NCI-H345 treated with DMSO at 0.1 percent for 48 hours (cell line): ENCODE measurements around the gene OGDH.
"Not testable (repeated sequence)": the region's sequence is repeated elsewhere in the genome, so short reads cannot be mapped to it uniquely, and the experiment has no call there.

ENCODE experiments used
- DNase-seq: peaks from one replicate; lab custom pipeline; 2025; ENCODE audit not compliant: unreplicated experiment; lab: John Stamatoyannopoulos, UW

OGDH gene

DNA sequence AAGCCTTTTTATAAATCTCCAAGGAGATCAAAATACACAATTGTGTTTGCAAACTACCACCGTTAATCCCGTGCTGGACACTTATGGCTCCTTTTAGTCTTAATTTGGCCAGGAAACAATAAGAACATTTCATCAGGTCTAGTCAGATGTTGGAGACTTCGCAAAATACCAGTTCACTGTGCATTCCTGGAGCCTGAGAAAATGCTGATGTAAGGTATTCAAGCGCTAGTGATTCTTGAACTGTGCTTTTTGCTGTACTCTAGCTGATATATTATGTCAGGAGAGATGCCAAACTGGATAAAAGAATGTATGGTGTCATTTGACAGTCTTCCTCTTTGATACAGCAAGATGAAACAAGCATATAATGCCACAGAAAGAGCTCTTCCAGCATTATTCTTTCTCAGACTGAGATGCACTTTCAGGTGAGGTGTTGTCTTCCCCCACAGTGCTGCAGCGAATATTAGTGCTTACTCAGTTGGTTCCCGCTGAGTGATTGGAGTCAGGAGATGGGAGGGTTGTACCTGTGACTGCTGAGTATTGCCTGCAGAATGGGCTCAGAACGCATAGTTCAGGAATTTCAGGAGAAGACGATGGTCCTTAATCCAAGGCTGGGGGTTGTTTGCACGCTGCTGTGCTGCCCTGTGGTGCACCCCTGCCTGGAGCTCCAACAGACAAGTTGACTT lies 59.2 kb downstream of the OGDH start:
- no peak for DNase-seq

DNA sequence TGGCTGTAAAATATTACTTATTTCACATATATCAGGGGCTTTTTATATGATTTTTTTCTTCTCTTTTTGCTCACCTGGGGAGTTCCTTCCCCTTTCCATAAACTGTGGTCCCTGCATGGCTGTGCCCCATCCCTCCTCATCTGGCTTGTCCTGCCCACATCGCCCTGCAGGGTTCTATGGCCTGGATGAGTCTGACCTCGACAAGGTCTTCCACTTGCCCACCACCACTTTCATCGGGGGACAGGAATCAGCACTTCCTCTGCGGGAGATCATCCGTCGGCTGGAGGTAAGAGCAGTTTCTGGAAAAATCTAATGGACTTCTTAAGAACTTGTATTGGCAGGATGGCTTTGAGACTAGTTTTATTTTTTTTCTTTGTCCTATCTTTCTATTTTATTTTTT lies 60.1 kb downstream of the OGDH start:
- no peak for DNase-seq

DNA sequence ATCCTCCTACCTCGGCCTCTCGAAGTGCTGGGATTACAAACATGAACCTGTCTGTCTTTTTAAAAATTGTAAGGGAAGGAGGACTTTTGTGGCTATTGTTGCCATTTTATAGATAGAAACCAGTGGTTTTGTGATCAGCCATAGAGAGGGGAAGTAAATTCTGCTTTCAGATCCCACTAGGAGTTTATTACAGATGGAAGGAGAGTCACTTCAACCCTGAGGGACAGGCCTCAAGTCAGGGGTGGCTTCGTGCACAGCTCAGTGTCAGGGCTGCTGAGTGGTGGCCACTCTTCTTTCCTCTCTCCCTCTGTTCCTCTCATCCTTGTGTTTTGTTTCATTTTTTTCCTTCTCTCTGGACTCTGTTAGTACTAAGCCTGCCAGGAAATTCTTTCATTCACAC lies 60.8 kb downstream of the OGDH start:
- DNase-seq, result no peak

DNA sequence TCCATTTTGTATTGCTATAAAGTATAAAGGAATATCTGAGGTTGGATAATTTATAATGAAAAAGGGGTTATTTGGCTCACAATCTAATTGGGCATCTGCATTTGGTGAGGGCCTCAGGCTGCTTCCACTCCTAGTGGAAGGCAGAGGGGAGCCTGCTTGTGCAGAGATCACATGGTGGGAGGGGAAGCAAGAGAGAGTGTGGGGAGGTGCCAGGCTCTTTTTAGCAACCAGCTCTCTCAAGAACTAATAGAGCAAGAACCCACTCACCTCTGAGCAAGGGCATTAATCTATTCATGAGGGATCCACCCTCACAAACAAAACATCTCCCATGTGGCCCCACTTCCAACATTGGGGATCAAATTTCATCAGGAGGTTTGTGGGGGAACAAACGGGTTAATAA lies 64.6 kb downstream of the OGDH start:
- DNase-seq, result no peak

DNA sequence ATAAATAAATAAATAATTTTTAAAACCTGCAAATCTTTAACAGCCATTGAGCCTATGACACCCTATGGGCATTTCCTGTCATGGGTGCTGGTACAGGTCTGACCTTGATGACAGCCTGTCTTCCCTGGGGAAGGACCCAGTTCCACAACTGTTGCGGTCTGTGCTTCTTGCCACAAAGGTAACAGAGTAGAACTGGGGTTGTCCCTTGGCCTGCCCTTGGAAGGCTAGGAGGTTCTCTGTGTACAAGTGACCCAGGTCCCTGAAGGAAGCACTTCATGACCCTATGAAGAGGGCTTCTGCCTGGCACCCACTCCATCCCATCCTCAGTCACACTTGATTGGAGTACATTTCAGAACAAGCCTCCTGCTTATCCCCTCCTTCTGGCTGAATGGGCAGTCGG lies 66.9 kb downstream of the OGDH start:
- DNase-seq, result no peak

DNA sequence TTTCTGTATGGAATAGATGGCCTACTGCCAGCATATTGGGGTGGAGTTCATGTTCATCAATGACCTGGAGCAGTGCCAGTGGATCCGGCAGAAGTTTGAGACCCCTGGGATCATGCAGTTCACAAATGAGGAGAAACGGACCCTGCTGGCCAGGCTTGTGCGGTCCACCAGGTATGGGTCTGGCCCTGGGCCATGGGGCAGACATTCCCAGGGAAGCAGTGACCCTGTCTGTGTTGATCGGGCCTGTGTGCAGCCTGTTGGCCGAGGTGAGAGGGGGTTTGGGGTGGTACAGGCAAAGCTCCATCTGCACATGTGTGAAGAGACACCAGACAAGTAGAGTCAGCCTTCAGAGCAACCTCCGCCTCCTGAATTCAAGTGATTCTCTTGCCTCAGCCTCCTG lies 67.3 kb downstream of the OGDH start:
- DNase-seq, result no peak

DNA sequence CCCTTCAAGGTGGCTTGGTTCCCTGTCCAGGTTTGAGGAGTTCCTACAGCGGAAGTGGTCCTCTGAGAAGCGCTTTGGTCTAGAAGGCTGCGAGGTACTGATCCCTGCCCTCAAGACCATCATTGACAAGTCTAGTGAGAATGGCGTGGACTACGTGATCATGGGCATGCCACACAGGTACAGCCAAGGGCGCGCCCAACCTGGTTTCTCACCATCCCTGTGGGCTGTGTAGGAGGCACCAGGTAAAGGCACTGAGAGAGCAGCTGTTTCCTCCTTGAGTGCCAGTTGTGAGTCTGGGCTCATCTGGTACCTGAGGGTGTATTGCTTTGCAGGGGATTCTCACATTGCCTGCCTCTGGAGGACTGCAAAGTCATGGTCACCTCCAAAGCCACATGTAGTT lies 68.0 kb downstream of the OGDH start:
- DNase-seq, result no peak

DNA sequence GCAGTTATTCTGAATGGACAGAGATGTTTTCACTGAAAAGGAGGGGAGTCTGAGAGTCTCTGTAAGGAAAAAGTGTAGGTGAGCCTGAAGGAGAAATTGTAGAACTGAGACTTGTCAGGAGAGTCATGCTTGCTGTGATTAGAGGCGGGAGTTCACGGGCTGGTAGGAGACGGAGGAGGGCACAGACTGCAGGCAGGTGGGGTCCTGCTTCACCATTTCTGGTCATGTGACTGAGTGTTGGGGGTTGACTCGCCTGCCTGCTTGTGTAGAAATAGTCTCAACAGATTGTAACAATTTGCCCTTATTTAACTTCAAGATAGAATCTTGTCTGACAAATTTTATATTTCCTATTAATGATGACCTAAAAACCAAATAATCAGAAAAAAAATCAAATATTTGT lies 70.3 kb downstream of the OGDH start:
- DNase-seq, result no peak

DNA sequence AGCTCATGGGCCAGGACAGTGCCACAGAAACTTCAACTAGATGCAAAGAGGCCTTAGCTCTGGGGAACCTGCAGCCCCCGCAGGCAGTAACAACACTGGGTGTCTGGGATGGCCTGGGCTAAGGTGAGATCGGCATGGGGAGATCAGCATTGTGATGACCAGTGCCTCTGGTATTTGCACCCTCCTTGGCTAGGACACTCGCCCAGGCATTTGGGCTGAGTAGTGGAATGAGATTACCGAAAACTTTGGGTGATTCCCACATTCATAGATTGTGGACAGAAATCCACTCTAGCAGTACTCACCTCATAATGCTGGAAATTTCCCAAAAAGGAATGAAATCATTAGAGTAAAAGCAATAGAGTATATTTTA lies 71.7 kb downstream of the OGDH start:
- no peak for DNase-seq

DNA sequence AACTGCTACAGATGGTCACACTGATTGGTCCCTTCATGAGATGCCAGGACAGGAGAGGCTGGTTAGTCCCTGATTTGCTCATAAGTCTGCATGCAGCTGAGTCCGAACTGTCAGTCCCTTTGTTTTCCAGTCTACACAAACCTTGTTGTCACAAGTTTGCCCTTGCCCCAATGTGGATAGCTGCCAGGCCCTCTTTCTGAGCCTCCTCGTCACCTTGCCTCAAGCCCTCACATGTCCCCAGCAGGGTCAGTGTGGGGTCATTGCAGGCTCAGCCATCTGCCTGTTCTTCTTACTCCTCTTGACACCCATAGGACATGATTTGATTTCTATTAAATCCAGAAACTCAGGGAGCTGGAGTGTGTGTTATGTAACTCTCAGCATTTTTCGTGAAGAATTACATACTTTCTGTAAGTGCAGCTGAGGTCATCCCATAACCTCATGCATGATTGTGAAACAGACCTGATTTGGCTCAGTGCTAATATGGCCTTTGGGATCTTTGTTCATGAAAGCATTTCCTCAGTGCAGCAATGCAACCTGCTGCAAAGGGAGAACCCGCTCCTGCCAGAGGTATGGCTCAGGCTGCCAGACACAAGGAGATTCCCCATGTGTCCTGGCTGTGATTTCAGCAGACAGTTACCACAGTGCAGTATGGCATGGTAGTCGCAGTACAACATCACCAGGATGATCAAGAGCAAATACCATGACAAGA lies 72.2 kb downstream of the OGDH start:
- DNase-seq, result no peak

DNA sequence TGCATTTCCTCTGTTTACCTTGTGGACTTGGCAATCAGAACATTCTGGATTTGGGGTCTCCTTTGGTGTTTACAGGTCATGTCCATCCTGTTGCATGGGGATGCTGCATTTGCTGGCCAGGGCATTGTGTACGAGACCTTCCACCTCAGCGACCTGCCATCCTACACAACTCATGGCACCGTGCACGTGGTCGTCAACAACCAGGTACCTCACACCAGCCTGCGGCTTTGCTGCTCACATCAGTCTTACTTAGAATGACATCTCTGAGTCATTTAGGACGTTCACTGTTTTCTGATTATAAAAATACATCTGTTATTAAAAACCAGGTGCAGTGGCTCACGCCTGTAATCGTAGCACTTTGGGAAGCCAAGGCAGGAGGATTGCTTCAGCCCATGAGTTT lies 75.2 kb downstream of the OGDH start:
- DNase-seq, result no peak

DNA sequence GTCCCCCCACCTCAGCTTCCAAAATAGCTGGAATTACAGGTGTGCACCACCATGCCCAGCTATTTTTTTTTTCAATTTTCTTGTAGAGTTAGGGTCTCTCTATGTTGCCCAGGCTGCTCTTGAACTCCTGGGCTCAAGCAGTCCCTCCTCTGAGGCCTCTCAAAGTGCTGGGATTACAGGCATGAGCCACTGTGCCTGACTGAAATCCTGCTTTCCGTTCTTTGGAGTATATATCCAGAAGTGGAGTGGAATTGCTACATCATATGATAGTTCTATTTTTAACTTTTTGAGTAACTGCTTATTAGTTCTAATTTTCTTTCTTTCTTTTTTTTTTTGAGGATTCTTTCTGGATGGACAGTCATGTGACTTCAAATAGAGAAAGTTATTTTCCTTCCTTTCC lies 79.3 kb downstream of the OGDH start:
- no peak for DNase-seq

DNA sequence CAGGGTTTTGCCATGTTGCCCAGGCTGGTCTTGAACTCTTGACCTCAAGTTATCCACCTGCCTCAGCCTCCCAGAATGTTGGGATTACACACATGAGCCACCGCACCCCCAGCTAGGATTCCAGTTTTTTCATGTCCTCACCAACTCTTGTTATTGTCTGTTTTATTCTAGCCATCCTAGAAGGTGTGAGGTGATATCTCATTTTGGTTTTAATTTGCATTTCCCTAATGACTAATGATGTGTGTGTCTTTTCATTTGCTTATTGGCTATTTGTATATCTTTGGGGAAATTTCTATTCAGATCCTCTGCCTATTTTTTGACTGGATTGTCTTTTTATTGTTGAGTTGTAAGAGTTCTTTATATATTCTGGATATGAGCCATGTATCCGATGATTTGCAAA lies 83.0 kb downstream of the OGDH start:
- DNase-seq, result no peak

DNA sequence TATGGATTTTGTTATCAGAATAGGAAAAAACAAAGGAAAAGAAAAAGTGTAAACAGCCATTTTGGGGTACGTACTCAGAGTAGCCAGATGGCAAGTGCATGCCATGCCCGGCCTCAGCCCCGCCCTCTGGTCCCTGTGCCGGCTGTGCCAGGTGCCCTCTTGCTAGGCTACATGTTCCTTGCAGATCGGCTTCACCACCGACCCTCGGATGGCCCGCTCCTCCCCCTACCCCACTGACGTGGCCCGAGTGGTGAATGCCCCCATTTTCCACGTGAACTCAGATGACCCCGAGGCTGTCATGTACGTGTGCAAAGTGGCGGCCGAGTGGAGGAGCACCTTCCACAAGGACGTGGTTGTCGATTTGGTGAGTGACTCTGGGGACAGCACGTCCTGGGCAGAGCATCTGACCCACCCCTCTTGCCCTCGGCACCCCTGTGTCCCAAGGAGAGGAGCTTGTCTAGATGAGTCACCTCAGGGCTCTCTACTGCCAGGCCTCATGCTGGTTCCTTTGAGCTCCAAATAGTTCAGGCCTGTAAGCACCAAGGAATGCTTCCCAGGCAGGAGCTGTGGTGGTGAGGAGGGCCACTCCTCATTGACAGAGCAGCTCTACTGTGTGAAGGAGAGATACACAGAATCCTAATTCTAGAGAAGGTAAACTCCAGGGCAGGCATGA lies 87.3 kb downstream of the OGDH start:
- no peak for DNase-seq

DNA sequence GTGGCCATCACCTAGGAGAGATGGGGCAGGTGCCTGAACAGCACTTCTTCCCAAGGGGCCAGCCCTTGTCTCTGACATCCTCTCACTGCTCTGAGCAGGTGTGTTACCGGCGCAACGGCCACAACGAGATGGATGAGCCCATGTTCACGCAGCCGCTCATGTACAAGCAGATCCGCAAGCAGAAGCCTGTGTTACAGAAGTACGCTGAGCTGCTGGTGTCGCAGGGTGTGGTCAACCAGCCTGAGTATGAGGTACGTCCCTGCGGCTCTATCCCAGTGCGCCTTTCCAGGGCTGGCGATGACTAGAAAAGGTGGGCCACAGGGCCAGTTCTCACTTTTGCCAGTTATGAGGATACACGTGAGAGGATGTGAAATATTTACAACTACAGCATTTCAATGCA lies 87.9 kb downstream of the OGDH start:
- no peak for DNase-seq

DNA sequence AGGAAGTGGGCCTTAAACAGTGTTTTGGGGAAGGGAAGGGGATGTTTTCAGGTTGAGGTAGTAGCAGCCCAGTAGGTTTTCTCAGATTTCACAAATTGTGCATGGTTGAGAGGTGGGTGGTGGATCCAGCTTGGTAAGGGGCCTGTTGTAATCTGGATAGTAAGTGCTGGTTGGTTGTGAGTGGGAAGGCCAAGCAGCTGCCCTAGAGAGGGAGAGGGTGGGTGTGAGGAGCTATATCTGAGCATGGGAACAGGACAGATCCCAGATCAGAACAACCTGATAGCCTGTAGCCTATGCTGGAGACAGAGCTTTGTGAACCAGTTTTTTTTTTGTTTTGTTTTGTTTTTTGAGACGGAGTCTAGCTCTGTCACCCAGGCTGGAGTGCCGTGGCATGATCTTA lies 88.3 kb downstream of the OGDH start:
- no peak for DNase-seq

DNA sequence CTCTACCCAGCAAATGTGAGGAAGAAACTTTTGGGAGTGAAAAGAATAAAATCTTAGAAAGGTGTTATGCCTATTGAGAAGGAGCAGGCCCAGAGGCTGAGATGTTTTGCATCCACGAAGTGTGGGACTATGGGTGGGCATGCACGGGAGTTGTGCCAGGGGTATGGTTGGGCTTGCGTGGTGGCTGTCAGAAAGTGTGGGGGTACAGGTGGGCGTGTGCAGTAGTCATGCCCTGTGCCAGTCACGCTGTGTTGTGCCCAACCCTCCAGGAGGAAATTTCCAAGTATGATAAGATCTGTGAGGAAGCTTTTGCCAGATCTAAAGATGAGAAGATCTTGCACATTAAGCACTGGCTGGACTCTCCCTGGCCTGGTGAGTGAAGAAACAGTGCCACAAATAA lies 89.3 kb downstream of the OGDH start:
- DNase-seq, result no peak

DNA sequence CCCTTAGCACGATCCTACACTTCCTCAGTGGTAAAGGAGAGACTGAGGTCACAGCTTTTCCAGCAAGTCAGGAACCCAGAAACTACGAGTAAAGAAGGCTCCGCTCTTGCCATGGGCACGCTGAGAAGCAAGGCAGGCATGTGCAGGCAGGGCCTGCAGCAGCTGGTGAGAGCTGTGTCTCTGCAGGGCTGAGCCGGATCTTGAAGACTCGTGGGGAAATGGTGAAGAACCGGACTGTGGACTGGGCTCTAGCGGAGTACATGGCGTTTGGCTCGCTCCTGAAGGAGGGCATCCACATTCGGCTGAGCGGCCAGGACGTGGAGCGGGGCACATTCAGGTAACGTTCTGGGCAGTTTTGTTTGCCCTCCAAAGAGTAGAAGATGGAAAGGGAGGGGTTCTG lies 90.3 kb downstream of the OGDH start:
- DNase-seq, result no peak

DNA sequence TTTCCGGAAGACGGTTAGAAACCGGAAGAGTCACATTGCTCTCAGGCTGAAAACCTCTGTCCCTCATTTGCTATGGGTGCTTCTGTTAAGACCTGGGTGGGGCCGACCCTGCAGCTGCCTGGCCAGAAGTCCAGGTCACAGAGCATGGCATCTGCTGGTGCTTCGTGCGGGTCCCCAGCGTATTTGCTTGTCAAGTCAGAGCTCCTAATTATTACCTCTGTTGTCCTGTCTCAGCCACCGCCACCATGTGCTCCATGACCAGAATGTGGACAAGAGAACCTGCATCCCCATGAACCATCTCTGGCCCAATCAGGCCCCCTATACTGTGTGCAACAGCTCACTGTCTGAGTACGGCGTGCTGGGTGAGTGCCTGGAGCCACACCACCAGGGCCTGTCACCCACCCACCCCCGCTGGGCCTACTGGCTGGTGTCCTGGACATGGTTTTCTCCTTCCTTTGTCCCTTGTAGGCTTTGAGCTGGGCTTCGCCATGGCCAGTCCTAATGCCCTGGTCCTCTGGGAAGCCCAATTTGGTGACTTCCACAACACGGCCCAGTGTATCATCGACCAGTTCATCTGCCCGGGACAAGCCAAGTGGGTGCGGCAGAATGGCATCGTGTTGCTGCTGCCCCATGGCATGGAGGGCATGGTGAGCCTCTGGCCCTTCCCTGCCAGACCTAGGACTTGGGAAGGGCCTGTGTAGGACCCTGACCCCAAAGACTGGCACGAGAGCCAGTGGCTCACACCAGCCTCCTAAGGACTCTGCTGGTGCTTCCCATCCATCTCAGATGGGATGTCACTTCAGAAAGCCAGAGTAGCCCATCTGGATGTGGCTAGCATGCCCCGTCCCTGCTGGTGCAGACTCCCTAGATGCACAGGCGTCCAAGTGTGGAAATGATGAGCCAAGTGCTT lies 91.0 kb downstream of the OGDH start:
- DNase-seq, result no peak

DNA sequence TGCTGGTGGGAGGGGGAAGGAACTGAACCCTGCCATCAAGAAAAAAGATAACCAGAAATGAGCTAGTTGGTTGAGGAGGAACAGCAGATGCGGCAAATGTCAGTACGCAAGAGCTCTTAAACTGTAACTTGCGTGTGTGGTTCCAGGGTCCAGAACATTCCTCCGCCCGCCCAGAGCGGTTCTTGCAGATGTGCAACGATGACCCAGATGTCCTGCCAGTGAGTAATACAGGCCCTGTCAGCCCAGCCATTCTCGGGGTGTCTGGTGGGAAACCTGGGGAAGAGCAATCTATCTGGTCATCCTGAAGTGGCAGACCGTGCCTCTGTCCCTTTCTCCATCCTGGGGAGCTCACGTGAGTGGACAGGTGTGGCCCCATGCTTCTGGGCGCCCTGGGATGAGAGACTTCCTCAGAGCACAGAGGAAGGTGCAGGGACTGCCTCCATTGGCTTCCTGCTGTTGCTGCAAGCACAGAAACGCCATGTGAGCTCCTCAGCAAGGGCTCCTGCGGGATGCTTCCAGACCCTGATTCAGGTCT lies 91.7 kb downstream of the OGDH start:
- DNase-seq, result no peak

DNA sequence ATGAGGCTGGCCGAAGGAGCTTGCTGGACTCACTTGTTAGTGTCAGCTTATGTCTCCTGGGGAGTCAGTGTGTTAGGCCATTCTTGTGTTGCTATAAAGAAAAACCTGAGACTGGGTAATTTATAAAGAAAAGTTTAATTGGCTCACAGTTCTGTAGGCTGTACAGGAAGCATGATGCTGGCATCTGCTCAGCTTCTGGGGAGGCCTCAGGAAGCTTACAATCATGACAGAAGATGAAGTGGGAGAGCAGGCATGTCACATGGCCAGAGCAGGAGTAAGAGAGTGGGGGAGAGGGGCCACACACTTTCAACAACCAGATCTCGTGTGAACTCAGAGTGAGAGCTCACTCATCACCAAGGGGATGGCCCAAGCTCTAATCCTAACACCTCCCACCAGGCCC lies 93.2 kb downstream of the OGDH start:
- DNase-seq, result not testable (repeated sequence)
